GM18505 (cell line): ENCODE measurements around the gene SPANXN3.
"Not testable (repeated sequence)": the region's sequence is repeated elsewhere in the genome, so short reads cannot be mapped to it uniquely, and the experiment has no call there.

ENCODE experiments used
- ATAC-seq: cut with Tn5 transposase; IDR thresholded peaks from one replicate; pipeline ENCODE4 v1.9.1; 2021; ENCODE audit not compliant: unreplicated experiment
- POLR2A ChIP-seq: IDR thresholded peaks from 4 replicates; pipeline ENCODE4 v1.6.1; 2011; ENCODE audit warnings: borderline replicate concordance; ENCODE audit not compliant: insufficient read depth, insufficient read length; ENCODE audit errors: extremely low read depth

The SPANXN3 gene

GRCh38 chrX:143517375-143517774 is at the start of gene SPANXN3:
SPANXN3 (minus strand) TSS chrX:143517475; CDS start chrX:143517391, 84 bp downstream.
- not testable (repeated sequence) for ATAC-seq

- no peak for TF ChIP-seq POLR2A
- no peak for ATAC-seq
Observed at GRCh38 chrX:143536176-143536575, 18.9 kb upstream of the SPANXN3 start.

- ATAC-seq = not testable (repeated sequence)
Observed at GRCh38 chrX:143502196-143502595, 15.1 kb downstream of the SPANXN3 start.

- no peak for ATAC-seq
- TF ChIP-seq POLR2A = no peak
Observed at GRCh38 chrX:143500751-143501150, 16.5 kb downstream of the SPANXN3 start.

- ATAC-seq = no peak
- no peak for TF ChIP-seq POLR2A
Observed at GRCh38 chrX:143486105-143486504, 31.2 kb downstream of the SPANXN3 start.

GRCh38 chrX:143476751-143477150 is 40.5 kb downstream of the SPANXN3 start:
- TF ChIP-seq POLR2A = no peak
- no peak for ATAC-seq

- no peak for TF ChIP-seq POLR2A
- no peak for ATAC-seq
Observed at GRCh38 chrX:143472347-143472938, 44.8 kb downstream of the SPANXN3 start.

GRCh38 chrX:143466130-143466529 is 51.1 kb downstream of the SPANXN3 start:
- no peak for ATAC-seq
- TF ChIP-seq POLR2A = no peak

- TF ChIP-seq POLR2A = no peak
- ATAC-seq = no peak
Observed at GRCh38 chrX:143462696-143463095, 54.6 kb downstream of the SPANXN3 start.

- TF ChIP-seq POLR2A = no peak
Observed at GRCh38 chrX:143461606-143462005, 55.7 kb downstream of the SPANXN3 start.

More at GRCh38 chrX:143461606-143462005, 55.7 kb downstream of the SPANXN3 start:
- ATAC-seq = no peak
